MV-4-11 (cell line): ENCODE data around the gene UBASH3B.
A peak's percentile ranks its signal among the peaks of the same experiment; 100 is the strongest.
"Not testable (repeated sequence)": the region's sequence is repeated elsewhere in the genome, so short reads cannot be mapped to it uniquely, and the experiment has no call there.

Experiments used
- DNase-seq: peaks from one replicate; lab custom pipeline; 2025; lab: John Stamatoyannopoulos, UW

The UBASH3B gene

GRCh38 chr11:122813894-122814270 is 158.4 kb downstream of the UBASH3B start:
- no peak for DNase-seq

GRCh38 chr11:122814401-122814800 is 158.9 kb downstream of the UBASH3B start:
- no peak for DNase-seq

GRCh38 chr11:122815900-122816299 is 160.4 kb downstream of the UBASH3B start:
- DNase-seq = no peak

- DNase-seq = no peak
Measured at GRCh38 chr11:122816761-122817520, 161.4 kb downstream of the UBASH3B start.

GRCh38 chr11:122820158-122820557 is 164.6 kb downstream of the UBASH3B start:
- no peak for DNase-seq

GRCh38 chr11:122821169-122821568 is 165.6 kb downstream of the UBASH3B start:
- no peak for DNase-seq

GRCh38 chr11:122822241-122822640 is 166.7 kb downstream of the UBASH3B start:
- DNase-seq = no peak

GRCh38 chr11:122823564-122823963 is 168.0 kb downstream of the UBASH3B start:
- DNase-seq = no peak

GRCh38 chr11:122829371-122829770 is 173.8 kb downstream of the UBASH3B start:
- not testable (repeated sequence) for DNase-seq

GRCh38 chr11:122832297-122832696 is 176.8 kb downstream of the UBASH3B start:
- not testable (repeated sequence) for DNase-seq

- DNase-seq = peak; percentile 29
Measured at GRCh38 chr11:122832721-122833470, 177.4 kb downstream of the UBASH3B start.

GRCh38 chr11:122833846-122834464 is 178.4 kb downstream of the UBASH3B start:
- peak; percentile 22 for DNase-seq

GRCh38 chr11:122836916-122837315 is 181.4 kb downstream of the UBASH3B start:
- DNase-seq = no peak

- DNase-seq = no peak
Measured at GRCh38 chr11:122837528-122838346, 182.2 kb downstream of the UBASH3B start.

GRCh38 chr11:122843281-122844141 is 188.0 kb downstream of the UBASH3B start:
- no peak for DNase-seq

GRCh38 chr11:122847466-122847865 is 191.9 kb downstream of the UBASH3B start:
- peak; percentile 75 for DNase-seq

- no peak for DNase-seq
Measured at GRCh38 chr11:122848186-122848585, 192.7 kb downstream of the UBASH3B start.

GRCh38 chr11:122850076-122850631 is 194.6 kb downstream of the UBASH3B start:
- peak; percentile 18 for DNase-seq

- peak; percentile 28 for DNase-seq
Measured at GRCh38 chr11:122851366-122851966, 195.9 kb downstream of the UBASH3B start.

GRCh38 chr11:122852074-122852795 is 196.7 kb downstream of the UBASH3B start:
- DNase-seq = no peak
